ENCODE data around the gene S100PBP. TPM values are rescaled to one million over a fixed set of nuclear protein-coding genes. Genes with fewer than 3 reads are reported as not detected.

The S100PBP gene
- total and polyA plus RNA-seq, 9 of the 15 experiments (the other 6 are each of a cell fraction or from before 2014, with no cell fraction given) = 22.9 to 60.2 (median 32.9) TPM

DNA sequence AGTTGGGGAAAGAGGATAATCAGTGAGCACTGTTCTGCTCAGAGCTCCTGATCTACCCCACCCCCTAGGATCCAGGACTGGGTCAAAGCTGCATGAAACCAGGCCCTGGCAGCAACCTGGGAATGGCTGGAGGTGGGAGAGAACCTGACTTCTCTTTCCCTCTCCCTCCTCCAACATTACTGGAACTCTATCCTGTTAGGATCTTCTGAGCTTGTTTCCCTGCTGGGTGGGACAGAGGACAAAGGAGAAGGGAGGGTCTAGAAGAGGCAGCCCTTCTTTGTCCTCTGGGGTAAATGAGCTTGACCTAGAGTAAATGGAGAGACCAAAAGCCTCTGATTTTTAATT, 43.0 kb upstream of the S100PBP start (continued):
- no peak for TF ChIP-seq ILK (tag; IDR thresholded peaks at IDR 0.05; ENCODE audit: borderline replicate concordance, low read depth)
- no peak for TF ChIP-seq NCOA1 (IDR thresholded peaks at IDR 0.05; ENCODE audit: low read depth)
- TF ChIP-seq ZNF507 (tag; conservative IDR thresholded peaks at IDR 0.05) = no peak
- TF ChIP-seq, protein P1, sequence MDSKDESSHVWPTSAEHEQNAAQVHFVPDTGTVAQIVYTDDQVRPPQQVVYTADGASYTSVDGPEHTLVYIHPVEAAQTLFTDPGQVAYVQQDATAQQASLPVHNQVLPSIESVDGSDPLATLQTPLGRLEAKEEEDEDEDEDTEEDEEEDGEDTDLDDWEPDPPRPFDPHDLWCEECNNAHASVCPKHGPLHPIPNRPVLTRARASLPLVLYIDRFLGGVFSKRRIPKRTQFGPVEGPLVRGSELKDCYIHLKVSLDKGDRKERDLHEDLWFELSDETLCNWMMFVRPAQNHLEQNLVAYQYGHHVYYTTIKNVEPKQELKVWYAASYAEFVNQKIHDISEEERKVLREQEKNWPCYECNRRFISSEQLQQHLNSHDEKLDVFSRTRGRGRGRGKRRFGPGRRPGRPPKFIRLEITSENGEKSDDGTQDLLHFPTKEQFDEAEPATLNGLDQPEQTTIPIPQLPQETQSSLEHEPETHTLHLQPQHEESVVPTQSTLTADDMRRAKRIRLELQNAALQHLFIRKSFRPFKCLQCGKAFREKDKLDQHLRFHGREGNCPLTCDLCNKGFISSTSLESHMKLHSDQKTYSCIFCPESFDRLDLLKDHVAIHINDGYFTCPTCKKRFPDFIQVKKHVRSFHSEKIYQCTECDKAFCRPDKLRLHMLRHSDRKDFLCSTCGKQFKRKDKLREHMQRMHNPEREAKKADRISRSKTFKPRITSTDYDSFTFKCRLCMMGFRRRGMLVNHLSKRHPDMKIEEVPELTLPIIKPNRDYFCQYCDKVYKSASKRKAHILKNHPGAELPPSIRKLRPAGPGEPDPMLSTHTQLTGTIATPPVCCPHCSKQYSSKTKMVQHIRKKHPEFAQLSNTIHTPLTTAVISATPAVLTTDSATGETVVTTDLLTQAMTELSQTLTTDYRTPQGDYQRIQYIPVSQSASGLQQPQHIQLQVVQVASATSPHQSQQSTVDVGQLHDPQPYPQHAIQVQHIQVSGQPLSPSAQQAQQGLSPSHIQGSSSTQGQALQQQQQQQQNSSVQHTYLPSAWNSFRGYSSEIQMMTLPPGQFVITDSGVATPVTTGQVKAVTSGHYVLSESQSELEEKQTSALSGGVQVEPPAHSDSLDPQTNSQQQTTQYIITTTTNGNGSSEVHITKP (IDR thresholded peaks at IDR 0.05; ENCODE audit: partially characterized antibody) = no peak
- TF ChIP-seq RFX1 (IDR thresholded peaks at IDR 0.05) = no peak
- no peak for TF ChIP-seq PURB (CRISPR knock-in tag; IDR thresholded peaks at IDR 0.05; ENCODE audit: low read depth)
- TF ChIP-seq TBL1XR1 (IDR thresholded peaks at IDR 0.05; ENCODE audit: low read length in 2 of 2) = no peak
- no peak; the same call in 1 of the 2 replicates for TF ChIP-seq POLR2H (tag; IDR thresholded peaks at IDR 0.05; ENCODE audit: low read depth)
- TF ChIP-seq TARDBP (IDR thresholded peaks at IDR 0.05) = no peak
- no peak for TF ChIP-seq FUS (optimal IDR thresholded peaks at IDR 0.05; ENCODE audit: low read depth, low read length)
- no peak for TF ChIP-seq FOSL1 (tag; conservative IDR thresholded peaks at IDR 0.05)
- TF ChIP-seq HNRNPL (IDR thresholded peaks at IDR 0.05; ENCODE audit: low read depth, low read length) = no peak
- no peak for TF ChIP-seq NFYB (IDR thresholded peaks at IDR 0.05; ENCODE audit: extremely low read depth, insufficient read length)
- TF ChIP-seq NBN (IDR thresholded peaks at IDR 0.05; ENCODE audit: low read depth) = no peak
- TF ChIP-seq, protein P2, sequence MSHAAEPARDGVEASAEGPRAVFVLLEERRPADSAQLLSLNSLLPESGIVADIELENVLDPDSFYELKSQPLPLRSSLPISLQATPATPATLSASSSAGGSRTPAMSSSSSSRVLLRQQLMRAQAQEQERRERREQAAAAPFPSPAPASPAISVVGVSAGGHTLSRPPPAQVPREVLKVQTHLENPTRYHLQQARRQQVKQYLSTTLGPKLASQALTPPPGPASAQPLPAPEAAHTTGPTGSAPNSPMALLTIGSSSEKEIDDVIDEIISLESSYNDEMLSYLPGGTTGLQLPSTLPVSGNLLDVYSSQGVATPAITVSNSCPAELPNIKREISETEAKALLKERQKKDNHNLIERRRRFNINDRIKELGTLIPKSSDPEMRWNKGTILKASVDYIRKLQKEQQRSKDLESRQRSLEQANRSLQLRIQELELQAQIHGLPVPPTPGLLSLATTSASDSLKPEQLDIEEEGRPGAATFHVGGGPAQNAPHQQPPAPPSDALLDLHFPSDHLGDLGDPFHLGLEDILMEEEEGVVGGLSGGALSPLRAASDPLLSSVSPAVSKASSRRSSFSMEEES (CRISPR knock-in tag; IDR thresholded peaks at IDR 0.05) = no peak
- TF ChIP-seq, protein P3, sequence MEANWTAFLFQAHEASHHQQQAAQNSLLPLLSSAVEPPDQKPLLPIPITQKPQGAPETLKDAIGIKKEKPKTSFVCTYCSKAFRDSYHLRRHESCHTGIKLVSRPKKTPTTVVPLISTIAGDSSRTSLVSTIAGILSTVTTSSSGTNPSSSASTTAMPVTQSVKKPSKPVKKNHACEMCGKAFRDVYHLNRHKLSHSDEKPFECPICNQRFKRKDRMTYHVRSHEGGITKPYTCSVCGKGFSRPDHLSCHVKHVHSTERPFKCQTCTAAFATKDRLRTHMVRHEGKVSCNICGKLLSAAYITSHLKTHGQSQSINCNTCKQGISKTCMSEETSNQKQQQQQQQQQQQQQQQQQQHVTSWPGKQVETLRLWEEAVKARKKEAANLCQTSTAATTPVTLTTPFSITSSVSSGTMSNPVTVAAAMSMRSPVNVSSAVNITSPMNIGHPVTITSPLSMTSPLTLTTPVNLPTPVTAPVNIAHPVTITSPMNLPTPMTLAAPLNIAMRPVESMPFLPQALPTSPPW (CRISPR knock-in tag; IDR thresholded peaks at IDR 0.05) = no peak; the same call in 1 of the 2 replicates
- TF ChIP-seq ILF3 (IDR thresholded peaks at IDR 0.05; ENCODE audit: borderline replicate concordance) = peak; percentile 26
- TF ChIP-seq, protein P4, sequence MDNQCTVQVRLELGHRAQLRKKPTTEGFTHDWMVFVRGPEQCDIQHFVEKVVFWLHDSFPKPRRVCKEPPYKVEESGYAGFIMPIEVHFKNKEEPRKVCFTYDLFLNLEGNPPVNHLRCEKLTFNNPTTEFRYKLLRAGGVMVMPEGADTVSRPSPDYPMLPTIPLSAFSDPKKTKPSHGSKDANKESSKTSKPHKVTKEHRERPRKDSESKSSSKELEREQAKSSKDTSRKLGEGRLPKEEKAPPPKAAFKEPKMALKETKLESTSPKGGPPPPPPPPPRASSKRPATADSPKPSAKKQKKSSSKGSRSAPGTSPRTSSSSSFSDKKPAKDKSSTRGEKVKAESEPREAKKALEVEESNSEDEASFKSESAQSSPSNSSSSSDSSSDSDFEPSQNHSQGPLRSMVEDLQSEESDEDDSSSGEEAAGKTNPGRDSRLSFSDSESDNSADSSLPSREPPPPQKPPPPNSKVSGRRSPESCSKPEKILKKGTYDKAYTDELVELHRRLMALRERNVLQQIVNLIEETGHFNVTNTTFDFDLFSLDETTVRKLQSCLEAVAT (IDR thresholded peaks at IDR 0.05) = no peak
- TF ChIP-seq, protein P5, sequence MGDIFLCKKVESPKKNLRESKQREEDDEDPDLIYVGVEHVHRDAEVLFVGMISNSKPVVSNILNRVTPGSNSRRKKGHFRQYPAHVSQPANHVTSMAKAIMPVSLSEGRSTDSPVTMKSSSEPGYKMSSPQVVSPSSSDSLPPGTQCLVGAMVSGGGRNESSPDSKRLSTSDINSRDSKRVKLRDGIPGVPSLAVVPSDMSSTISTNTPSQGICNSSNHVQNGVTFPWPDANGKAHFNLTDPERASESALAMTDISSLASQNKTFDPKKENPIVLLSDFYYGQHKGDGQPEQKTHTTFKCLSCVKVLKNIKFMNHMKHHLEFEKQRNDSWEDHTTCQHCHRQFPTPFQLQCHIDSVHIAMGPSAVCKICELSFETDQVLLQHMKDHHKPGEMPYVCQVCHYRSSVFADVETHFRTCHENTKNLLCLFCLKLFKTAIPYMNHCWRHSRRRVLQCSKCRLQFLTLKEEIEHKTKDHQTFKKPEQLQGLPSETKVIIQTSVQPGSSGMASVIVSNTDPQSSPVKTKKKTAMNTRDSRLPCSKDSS (IDR thresholded peaks at IDR 0.05; ENCODE audit: low read depth, partially characterized antibody) = no peak

Measured in K562 (cell line).